Omental fat pad (tissue), 4 donors: Measurements from ENCODE around the gene ID1. TPM values are rescaled to one million over a fixed set of nuclear protein-coding genes. Genes with fewer than 3 reads are reported as not detected.
"Not testable (repeated sequence)": the region's sequence is repeated elsewhere in the genome, so short reads cannot be mapped to it uniquely, and the experiment has no call there.

Experiments used
- ATAC-seq: fragments of 150-250 bp; one replicate; pipeline ENCODE4 v1.9.1; 2016; ENCODE audit warnings: mild to moderate bottlenecking, moderate library complexity; ENCODE audit not compliant: low FRiP score
- DNase-seq: peaks from one replicate; pipeline ENCODE4 v3.0.0-alpha.2; 2019; ENCODE audit warnings: low spot score
- CTCF ChIP-seq, 3 donors: fragments of 450-650 bp; IDR thresholded peaks; one replicate each; pipeline ENCODE4 v1.5.1; 2016 to 2017; ENCODE audit warnings: antibody characterized with exemption in 3 of 3, mild to moderate bottlenecking in 3 of 3, moderate library complexity in 2 of 3
- total RNA-seq, 4 donors: library from RNA; depleted of rRNA; stranded (reverse); fragments of >200 nt; gene quantifications; one replicate each; pipeline ENCODE4 v1.1.0, GENCODE V29; 2016

ID1 gene
- total RNA-seq, 4 donors from 2014 or later = 437 to 878 (median 612) TPM

- no peak for TF ChIP-seq CTCF (IDR thresholded peaks at IDR 0.05)
- DNase-seq (no peak), ATAC-seq (no peak)
Measured at GRCh38 chr20:31573555-31574321, 31.4 kb upstream of the ID1 start.

DNA sequence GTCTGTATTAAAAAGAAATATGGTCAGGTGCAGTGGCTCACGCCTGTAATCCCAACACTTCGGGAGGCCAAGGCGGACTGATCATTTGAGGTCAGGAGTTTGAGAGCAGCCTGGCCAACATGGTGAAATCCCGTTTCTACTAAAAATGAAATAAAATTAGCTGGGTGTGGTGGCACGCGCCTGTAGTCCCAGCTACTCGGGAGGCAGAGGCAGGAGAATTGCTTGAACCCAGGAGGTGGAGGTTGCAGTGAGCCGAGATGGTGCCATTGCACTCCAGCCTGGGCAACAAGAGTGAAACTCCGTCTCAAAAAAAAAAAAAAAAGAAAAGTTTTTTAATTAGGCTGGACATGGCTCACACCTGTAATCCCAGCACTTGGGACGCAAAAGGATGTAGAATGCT, 30.1 kb upstream of the ID1 start:
- not testable (repeated sequence) for ATAC-seq, DNase-seq

DNA sequence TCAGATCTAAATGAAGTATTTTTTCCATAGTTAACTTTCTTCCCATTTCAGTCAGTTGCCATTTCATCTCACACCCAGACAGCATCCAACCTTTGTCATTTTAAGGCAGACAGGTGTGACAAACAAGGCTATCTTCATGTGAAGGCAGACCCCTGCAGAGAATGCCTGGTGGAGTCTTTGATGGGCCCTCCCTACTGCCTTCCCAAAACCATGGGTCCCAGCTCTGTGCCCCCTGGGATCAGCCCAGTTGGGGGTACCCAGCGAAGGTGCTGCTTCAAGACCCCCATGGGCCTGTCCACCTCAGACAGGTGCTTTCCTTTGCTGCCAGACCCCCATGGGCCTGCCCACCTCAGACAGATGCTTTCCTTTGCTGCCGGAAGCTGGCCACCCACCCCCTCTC, 28.3 kb upstream of the ID1 start:
- ATAC-seq (no peak), DNase-seq (no peak)
- TF ChIP-seq CTCF (IDR thresholded peaks at IDR 0.05) = no peak

GRCh38 chr20:31577194-31577593, 27.9 kb upstream of the ID1 start:
- no peak for TF ChIP-seq CTCF (IDR thresholded peaks at IDR 0.05)
- DNase-seq (no peak), ATAC-seq (no peak)

DNA sequence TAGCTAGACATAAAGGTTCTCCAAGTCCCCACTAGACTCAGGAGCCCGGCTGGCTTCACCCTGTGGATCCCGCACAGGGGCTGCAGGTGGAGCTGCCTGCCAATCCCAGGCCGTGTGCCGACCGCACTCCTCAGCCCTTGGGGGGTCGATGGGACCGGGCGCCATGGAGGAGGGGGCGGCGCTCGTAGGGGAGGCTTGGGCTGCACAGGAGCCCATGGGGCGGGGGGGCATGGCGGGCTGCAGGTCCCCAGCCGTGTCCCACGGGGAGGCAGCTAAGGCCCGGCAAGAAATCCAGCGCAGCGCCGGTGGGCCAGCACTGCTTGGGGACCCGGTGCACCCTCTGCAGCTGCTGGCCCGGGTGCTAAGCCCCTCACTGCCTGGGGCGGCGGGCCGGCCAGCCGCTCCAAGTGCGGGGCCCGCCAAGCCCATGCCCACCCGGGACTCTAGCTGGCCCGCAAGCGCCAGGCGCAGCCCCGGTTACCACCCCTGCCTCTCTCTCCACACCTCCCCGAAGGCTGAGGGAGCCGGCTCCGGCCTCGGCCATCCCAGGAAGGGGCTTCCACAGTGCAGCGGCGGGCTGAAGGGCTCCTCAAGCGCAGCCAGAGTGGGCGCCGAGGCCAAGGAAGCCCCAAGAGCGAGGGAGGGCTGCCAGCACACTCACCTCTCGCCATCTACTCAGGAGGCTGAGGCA, 26.5 kb upstream of the ID1 start:
- TF ChIP-seq CTCF (IDR thresholded peaks at IDR 0.05) = no peak
- no peak for DNase-seq
- ATAC-seq = no peak

DNA sequence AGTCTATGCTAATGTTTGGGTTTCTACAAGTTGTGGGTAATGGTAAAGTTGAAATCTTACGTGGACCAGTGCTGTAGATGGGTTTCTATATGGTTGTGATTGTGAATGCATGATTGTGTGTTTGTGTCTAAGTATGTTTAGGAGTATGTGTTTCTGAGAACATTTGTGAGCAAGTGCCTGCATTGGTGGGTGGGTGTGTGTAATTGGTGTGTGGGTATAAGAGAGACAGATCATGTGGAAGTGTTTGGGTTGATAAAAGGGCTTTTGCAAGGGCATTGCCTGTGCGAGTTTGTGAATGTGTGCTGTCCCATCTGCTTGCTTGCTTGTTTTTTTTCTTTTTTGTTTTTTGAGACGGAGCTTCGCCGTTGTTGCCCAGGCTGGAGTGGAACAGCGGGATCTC, 25.8 kb upstream of the ID1 start:
- ATAC-seq = no peak
- TF ChIP-seq CTCF (IDR thresholded peaks at IDR 0.05) = no peak
- DNase-seq = no peak

DNA sequence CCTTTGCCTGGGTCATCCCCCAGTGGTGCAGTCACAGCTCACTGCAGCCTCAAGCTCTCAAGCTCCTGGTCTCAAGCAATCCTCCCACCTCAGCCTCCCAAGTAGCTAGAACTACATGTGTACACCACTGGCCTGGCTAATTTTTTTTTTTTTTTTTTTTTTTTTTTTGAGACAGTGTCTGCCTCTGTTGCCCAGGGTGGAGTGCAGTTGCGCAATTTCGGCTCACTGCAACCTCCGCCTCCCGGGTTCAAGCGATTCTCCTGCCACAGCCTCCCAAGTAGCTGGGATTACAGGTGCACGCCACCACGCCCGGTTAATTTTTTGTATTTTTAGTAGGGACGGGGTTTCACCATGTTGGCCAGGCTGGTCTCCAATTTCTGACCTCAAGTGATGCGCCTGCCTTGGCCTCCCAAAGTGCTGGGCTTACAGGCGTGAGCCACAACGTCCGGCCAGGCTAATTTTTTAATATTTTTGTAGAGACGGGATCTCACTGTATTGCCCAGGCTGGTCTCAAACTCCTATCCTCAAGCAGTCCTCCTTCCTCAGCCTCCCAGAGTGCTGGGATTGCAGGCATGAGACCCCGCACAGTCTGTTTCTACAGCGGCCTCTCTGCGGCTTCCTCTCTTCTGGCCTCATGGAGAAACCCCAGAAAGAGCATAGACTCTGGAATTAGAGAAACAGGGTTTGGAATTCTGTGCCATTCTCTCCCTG, 25.0 kb upstream of the ID1 start:
- ATAC-seq, DNase-seq: not testable (repeated sequence)

DNA sequence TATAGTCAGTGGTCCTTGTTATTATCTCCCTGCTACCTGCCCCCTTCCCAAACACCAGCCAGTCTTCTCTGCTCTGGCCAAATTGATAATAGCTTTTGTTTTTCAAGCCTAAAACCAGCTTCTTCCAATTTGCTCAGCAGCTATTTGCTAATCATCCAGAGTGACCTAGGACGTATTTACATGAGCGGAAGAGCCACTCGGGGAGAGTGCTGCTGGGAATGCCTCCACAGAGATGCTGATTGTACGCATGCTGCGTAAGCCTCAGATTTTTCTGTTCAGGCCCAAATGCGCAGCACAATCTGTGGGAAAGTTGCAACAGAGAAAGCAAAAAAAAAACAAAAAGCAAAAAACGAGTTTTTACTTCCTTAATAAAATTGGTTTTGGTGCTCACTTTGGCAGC, 24.4 kb upstream of the ID1 start:
- TF ChIP-seq CTCF (IDR thresholded peaks at IDR 0.05) = no peak
- DNase-seq (no peak), ATAC-seq (no peak)
